LNCAP (cell line): Measurements from ENCODE around the gene LRP1B.

ENCODE experiments used
- TF ChIP-seq, protein P1 (sequence below): fragments of 450-650 bp; IDR thresholded peaks from 2 replicates; pipeline ENCODE4 v1.5.1; 2017; ENCODE audit warnings: mild to moderate bottlenecking

Gene LRP1B

GRCh38 chr2:141848191-141848590 is 282.6 kb downstream of the LRP1B start:
- TF ChIP-seq, protein P1, sequence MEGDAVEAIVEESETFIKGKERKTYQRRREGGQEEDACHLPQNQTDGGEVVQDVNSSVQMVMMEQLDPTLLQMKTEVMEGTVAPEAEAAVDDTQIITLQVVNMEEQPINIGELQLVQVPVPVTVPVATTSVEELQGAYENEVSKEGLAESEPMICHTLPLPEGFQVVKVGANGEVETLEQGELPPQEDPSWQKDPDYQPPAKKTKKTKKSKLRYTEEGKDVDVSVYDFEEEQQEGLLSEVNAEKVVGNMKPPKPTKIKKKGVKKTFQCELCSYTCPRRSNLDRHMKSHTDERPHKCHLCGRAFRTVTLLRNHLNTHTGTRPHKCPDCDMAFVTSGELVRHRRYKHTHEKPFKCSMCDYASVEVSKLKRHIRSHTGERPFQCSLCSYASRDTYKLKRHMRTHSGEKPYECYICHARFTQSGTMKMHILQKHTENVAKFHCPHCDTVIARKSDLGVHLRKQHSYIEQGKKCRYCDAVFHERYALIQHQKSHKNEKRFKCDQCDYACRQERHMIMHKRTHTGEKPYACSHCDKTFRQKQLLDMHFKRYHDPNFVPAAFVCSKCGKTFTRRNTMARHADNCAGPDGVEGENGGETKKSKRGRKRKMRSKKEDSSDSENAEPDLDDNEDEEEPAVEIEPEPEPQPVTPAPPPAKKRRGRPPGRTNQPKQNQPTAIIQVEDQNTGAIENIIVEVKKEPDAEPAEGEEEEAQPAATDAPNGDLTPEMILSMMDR, result no peak

- TF ChIP-seq, protein P1, result no peak
Observed at GRCh38 chr2:141844231-141844630, 286.6 kb downstream of the LRP1B start.

- TF ChIP-seq, protein P1, result no peak
Observed at GRCh38 chr2:141835103-141835502, 295.7 kb downstream of the LRP1B start.

GRCh38 chr2:141828761-141829160 is 302.1 kb downstream of the LRP1B start:
- TF ChIP-seq, protein P1, result no peak

DNA sequence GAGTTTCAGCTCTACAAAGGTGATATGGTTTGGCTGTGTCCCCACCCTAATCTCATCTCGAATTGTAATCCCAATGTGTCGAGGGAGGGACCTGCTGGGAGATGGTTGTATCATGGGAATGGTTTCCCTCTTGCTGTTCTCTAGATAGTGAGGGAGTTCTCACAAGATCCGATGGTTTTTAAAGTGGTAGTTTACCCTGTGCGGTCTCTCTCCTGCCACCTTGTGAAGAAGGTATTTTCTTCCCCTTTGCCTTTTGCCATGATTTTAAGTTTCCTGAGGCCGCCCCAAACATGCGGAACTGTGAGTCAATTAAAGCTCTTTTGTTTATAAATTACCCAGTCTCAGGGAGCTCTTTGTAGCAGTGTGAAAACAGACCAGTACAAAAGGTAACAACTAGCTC is 306.0 kb downstream of the LRP1B start:
- TF ChIP-seq, protein P1, result no peak

- TF ChIP-seq, protein P1, result no peak
Observed at GRCh38 chr2:141820893-141821292, 309.9 kb downstream of the LRP1B start.

- TF ChIP-seq, protein P1, result no peak
Observed at GRCh38 chr2:141814150-141814549, 316.7 kb downstream of the LRP1B start.

- TF ChIP-seq, protein P1, result no peak
Observed at GRCh38 chr2:141810148-141810547, 320.7 kb downstream of the LRP1B start.
